WI38 (cell line): ENCODE measurements around the gene CAPG.
A peak's percentile ranks its signal among the peaks of the same experiment; 100 is the strongest.

ENCODE experiments used
- H3K4me3 ChIP-seq: 2 replicates; pipeline ENCODE4 v1.5.1; 2011; ENCODE audit warnings: low read depth, mild to moderate bottlenecking, control low read depth, low read length
- TF ChIP-seq, protein P1 (sequence below): IDR thresholded peaks from 2 replicates; pipeline ENCODE4 v1.5.1; 2012; ENCODE audit warnings: low read depth, mild to moderate bottlenecking, control low read depth, low read length

The CAPG gene

DNA sequence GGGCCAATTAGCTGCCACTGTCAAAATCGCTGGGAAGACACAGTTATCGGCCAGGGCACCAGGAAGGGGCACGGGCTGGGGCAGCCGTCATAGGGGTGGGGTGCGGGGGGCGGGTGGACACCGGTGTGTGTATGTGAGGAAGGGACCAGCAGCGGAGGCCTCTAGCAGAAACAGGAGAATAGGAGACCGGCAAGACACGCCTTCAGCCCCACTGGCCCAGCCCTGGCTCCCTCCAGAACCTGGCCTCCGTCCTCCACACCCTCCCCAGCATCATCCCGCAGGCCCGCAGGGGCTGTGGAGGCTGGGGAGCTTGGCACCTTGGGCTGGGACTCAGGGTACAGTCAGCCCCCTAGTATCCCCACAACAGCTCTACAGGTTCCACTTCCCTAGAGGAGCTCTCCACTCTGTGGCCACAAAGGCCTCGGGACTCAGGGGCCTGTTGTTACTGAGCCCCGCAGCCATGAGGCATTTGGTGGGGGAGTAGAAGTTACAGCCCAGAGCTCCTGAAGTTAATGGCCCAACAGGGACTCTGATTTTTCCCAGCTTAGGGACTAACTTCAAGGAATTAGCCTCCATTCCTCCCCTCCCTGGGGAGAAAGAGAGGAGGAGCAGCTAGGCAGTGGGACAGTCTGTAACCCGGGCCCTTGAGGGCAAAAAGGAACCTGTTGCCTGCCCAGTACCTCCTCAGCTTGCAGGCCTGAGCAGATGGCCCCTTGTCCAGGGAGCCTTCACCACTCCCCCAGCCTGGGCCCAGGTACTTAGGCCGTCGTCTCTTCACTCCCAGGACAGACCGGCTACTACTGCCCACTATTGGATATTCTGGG, 28.2 kb upstream of the CAPG start:
- peak overlapping the region; percentile 11; the same call in 1 of the 2 replicates for H3K4me3 ChIP-seq
- TF ChIP-seq, protein P1, sequence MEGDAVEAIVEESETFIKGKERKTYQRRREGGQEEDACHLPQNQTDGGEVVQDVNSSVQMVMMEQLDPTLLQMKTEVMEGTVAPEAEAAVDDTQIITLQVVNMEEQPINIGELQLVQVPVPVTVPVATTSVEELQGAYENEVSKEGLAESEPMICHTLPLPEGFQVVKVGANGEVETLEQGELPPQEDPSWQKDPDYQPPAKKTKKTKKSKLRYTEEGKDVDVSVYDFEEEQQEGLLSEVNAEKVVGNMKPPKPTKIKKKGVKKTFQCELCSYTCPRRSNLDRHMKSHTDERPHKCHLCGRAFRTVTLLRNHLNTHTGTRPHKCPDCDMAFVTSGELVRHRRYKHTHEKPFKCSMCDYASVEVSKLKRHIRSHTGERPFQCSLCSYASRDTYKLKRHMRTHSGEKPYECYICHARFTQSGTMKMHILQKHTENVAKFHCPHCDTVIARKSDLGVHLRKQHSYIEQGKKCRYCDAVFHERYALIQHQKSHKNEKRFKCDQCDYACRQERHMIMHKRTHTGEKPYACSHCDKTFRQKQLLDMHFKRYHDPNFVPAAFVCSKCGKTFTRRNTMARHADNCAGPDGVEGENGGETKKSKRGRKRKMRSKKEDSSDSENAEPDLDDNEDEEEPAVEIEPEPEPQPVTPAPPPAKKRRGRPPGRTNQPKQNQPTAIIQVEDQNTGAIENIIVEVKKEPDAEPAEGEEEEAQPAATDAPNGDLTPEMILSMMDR: no peak

DNA sequence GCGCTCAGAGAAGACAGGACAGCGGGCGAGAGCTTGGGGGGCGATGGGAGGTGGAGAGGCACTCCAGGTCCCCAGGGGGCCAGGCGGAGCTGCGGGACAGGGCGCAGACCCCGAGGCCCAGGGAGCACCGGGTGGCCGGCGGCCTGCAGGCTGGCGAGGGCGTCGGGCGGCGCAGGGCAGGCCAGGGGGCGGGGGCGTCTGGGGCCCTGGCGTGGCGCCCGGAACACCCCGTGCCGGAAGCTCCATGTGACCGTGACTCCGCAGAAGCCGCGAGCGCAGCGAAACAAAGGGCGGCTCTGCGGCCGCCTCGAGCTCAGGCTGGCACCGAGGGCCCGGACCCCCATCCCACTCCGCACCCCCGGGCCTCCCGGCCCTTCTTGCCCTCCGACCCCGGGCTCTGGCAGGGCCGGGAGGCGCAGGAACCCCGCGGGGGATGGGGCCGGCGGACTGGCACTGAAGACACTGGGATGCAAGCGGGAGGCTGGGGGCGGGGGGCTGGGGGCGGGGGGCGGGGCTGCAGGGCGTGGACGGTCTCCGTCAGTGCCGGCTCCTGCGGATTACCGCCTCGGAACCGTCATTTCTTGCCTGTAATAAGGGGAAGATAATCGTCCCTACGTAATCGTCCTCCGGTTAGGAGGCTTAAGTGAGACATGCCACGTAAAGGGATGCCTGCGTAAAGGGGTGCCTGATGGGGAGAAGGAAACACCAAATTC, 27.5 kb upstream of the CAPG start:
- TF ChIP-seq, protein P1: no peak
- H3K4me3 ChIP-seq: peak overlapping the region; percentile 11

DNA sequence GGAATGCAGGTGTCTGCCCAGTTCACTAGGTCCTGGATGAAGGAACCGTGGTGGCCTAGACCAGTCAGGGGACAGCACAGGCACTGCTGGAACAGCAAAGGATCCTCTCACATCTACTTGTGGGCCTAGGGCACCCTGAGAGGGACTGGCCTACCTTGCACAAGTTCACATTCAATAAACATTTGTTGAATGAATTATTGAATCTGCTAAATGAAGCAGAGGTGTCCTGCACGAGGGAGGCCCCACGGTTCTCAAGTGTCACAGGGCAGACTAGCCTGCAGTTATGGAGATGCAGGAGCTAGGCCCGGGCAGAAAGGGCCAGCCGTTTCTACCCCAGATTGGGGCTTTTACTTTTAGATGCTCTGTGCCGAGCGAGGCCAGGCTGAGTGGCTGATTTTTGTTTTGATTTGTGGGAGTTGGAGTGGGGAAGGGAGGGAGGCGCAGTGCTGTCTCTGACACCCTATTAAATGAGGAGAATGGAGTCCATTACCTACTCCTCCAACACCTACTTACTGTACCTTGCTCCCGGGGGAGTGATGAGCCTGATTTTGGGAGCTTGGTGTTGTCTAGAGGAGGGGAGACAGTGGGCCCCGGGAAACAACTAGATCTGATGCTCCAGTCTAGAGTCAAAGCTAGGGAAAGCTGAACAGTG, 26.8 kb upstream of the CAPG start:
- H3K4me3 ChIP-seq: no peak overlapping the region; the same call in 1 of the 2 replicates
- TF ChIP-seq, protein P1: no peak

DNA sequence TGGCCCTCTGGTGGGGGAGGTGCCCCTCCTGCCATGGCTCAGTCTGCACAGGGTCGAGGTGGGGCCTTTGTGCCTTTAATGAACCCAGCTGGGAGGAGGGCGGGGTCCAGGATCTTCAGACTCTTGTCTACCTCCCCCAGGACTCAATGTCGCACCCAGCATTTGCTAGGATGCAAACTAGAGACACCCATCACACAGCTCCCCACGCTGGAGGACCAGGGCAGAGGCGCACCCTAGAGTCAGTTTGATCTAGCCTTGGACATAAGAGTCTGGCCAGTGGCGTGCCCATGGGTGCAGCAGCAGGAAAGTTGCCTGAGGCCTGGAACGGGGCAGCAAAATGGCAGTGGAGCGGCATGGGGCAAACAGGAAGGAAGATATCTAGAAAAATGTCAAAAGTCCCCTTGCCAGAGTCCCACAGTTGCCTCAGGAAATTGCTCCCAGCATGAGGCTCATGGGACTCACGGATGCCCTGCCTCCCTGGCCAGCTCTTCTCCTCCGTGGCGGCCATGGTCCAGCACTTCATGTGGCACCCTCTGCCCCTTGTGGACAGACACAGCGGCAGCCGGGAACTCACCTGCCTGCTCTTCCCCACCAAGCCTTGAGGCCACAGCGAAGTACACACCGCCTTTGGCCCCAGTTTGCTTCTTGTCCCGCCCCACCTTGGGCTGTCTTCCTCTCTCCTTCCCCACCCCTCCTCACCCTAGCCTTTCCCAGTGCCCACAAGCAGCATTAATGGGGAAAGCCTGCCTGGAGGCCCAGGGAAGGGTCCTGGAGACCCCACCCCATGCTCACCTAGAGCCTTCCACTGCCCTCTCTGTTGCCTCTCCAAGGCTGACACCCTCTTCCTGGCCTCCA, 26.0 kb upstream of the CAPG start:
- H3K4me3 ChIP-seq: no peak overlapping the region
- TF ChIP-seq, protein P1: no peak

GRCh38 chr2:85435220-85435958, 25.2 kb upstream of the CAPG start:
- H3K4me3 ChIP-seq: no peak overlapping the region
- TF ChIP-seq, protein P1: no peak

DNA sequence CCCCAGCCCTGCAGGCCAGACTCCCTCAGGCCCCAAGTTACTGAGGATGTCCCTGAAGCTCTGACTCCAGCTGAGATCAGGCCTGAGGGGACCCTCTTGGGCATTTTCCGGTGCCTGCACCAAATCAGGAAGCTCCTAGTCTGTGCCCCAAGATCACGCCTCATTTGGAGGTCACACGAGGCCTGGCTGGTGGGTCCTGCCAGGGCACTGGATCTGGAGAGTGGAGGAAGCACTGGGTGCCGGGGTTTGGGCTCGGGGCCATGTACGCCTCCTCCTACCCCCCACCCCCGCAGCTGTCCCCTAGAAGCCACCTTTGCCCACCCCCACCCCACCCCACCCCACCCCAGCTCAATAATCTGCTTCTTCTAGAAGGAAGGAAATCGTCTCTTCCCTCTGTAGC, 24.5 kb upstream of the CAPG start:
- TF ChIP-seq, protein P1: no peak
- H3K4me3 ChIP-seq: no peak overlapping the region
